ENCODE data around the gene TANGO2. TPM values are rescaled to one million over a fixed set of nuclear protein-coding genes. Genes with fewer than 3 reads are reported as not detected.

Gene TANGO2
- total RNA-seq, 1 donor from 2014 or later, result 84.5 TPM

DNA sequence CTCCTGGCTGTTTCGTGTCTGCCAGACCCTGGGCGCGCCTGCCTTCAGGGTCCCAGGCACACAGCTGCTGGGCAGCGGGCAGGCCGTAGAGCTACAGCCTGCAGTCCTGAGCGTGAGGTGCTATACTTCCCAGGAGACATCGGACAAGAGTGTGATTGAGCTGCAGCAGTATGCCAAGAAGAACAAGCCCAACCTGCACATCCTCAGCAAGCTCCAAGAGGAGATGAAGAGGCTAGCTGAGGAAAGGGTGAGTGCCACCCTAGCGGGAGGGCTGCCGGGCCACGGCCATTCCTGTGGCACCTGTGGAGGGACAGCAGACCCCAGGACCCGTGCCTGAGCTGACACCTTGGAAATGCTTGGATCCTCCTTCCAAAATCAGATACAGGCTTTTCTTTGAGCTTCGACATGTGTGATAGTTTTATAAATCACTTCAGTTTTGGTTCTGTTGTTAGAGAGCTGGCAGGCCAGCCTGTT is 87.9 kb downstream of the TANGO2 start:
- no peak for DNase-seq (ENCODE audit: low spot score)
- intact Hi-C loops (cut with DNase I), result no loop called here

DNA sequence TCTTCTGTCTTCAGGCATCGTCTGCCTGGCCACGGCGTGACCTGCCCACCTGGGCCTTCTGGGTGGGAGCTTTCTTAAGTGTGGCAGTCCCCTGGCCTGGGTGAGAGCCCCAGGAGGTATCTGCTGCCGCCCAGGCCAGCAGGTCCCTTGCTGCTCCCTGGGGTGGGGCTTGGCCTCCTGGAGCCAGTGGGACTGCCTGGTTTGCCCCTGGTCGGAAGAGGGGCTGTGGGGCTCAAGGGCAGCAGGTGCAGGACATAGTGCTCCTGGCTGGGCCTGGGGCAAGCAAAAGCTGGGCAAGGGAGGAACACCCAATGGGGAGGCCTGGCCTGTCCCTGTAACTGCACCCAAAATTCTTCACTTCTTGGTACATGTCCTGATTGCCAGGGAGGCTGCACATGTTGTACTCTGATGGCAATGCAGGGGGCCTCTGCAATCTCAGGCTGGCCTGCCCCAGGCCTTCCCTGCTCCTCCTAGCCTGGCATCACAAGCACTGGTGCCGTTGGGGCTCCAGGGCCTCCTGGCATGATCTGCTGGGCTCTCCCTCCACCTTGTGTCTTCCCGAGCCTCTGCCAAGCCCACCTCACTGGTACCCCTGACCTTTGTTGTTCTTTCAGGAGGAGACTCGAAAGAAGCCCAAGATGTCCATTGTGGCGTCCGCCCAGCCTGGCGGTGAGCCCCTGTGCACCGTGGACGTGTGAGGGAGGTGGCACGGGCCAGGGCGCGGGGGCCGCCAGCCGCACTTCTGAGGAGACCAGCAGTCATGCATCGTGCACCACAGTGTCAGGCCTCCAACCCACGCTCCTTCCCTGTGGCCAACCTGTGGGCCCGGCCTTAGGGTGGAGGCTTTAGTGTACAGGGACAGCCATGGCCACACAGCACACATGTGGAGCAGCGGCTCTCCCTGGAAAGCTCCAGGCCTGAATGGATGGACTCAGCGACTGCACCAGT is 88.8 kb downstream of the TANGO2 start:
- intact Hi-C loops (cut with DNase I), result loop anchor here (10.0 kb wide), 1 partner anchor 255 kb away; the partner anchor contains the start of genes GNB1L and RTL10
- no peak for DNase-seq (ENCODE audit: low spot score)

DNA sequence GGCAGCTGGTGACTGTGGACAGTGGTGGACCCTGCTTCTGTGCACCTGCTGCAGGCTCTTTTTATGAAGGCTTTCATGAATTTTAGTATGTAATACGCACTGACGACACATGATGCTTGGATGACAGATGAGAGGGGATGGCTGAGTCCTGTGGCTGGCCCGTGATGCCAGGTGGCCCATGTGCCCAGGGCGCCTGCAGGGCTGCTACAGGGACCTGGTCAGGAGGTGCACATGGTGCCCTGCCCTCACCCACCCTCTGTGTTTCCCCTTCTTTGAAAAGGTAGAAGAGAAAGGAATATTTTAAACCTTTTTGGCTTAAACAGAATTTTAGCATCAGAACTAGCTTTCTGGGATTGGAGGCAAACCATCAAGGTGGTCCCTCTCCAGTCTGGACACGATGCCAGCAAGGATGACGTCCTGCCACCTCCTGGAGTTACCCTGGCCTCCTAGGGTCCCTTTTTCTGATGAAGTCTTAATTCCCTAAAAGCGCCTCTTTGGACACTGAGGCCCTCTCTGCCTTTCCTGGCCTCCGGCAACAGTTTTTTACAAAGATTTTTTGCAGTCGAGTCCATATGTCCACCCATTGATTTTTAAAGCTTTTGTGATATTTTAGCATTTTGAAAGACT is 89.6 kb downstream of the TANGO2 start:
- intact Hi-C loops (cut with DNase I), result loop anchor here (10.0 kb wide), 1 partner anchor 256 kb away; the partner anchor contains the start of genes GNB1L and RTL10
- DNase-seq (ENCODE audit: low spot score), result no peak

DNA sequence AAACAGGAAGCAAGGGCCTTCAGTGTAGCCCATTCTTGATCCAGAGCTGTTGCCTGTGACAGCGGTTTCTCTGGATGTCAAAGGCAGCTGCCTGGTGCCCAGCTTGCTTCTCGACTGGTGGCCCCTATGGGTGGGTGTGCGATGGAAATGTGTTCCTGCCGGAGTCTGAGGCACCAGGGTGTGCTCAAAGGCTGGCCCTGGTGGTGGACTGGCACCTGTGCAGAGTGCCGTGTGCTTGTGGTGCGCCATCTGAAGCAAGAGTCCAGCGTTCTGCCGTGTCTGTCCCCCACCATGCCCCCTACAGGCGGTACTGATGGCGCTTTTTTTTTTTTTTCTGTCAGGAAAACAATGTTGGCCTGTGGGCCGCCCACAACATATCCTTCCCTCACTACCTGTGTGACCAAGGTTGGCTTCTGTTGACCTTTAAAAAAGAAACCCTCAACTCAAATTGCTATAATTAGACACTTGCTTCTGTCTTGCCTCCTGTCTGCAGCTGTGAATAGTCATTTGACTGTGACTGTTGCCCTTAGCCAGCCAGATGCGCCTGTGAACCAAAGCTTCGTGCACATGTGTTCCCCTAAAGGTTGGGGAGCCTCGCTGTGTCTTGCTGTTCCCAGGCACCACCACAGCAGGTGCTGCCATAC is 90.3 kb downstream of the TANGO2 start:
- intact Hi-C loops (cut with DNase I), result loop anchor here (10.0 kb wide), 1 partner anchor 256 kb away; the partner anchor contains the start of genes GNB1L and RTL10
- DNase-seq (ENCODE audit: low spot score), result no peak

DNA sequence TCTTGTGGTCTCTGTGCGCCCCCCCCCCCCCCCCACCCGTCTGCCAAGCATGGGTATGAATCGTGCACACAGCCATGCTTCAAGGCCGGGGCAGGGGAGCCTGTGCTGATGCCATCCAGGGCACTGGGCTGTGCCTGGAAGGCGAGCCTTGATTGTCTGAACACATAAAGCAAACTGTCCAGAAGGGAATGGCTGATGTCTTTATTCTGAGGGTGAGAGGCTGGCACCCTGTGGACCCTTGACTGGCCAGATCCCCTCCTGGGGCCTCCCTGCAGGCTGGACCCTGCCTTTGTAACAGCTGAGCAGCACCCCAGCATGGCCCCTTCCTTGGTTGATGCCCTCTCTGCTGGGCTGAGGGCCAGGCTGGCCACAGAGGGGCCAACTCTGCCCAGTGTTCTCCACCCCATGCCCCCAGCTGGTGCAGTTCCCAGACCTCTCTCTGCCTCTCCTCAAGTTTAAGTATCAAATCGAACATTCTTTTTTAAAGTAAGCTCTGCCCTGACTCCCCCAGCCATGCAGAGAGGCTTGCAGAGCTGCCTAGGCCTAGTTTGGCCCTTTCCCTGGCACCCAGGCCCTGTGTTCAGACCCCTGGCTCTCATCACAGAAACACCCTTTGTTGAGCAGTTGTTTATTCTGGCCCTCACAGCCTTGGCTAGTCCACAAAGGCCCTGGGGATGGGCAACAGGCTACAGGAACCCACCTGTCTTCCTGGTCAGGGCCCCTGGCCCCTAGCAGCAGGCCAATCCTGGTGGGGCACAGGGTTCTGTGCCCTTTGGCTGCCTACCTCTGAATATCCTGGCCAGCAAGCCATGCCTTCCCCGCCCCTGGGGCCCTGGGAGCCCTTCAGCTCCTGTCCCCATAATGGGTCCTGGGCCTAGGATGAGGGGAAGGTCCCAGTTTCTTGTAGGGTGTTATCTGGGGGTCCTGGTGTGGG is 91.0 kb downstream of the TANGO2 start:
- DNase-seq (ENCODE audit: low spot score), result no peak
- intact Hi-C loops (cut with DNase I), result loop anchor here (10.0 kb wide), 1 partner anchor 257 kb away; the partner anchor contains the start of genes GNB1L and RTL10

DNA sequence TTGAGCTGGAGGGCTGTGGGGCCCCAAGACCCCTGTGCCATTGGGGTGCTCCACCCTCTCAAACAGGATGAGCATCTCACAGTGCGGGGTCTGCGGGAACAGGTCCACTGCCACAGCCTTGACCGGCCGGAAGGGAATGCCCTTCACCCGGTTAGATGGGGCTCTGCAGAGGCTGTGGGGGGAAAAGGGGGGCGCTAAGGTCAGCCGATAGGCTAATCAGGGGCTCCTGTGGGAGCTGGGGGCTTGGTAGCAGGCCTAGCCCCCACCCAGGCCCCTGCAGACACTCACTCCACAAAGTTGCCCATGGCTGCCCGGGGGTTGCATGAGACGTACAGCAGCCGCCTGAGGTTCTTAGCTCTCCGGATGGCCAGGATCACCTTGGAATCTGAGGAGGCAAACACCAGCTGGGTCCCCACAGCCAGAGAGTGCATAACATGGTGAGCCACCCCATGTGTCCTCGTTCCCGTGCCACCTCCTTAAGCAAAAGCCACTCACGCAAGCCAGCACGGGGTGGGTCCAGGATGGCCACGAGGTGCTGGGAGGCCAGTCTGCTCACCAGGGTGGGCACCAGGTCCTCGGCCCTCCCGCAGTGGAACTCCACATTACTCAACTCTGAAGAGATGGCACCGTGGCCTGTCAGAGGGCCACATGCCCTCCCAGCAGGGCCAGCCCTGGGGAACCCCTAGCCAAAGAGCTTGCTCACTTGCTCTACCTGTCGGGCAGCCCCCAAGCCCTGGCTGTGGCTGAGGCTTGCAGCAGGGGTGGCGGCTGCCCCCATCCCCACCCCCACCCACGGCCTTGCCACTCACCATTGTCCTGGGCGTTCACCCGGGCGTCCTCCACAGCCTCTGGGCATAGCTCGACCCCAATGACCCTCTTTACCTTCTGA is 92.0 kb downstream of the TANGO2 start:
- no peak for DNase-seq (ENCODE audit: low spot score)
- intact Hi-C loops (cut with DNase I), result loop anchor here (10.0 kb wide), 1 partner anchor 258 kb away; the partner anchor contains the start of genes GNB1L and RTL10

DNA sequence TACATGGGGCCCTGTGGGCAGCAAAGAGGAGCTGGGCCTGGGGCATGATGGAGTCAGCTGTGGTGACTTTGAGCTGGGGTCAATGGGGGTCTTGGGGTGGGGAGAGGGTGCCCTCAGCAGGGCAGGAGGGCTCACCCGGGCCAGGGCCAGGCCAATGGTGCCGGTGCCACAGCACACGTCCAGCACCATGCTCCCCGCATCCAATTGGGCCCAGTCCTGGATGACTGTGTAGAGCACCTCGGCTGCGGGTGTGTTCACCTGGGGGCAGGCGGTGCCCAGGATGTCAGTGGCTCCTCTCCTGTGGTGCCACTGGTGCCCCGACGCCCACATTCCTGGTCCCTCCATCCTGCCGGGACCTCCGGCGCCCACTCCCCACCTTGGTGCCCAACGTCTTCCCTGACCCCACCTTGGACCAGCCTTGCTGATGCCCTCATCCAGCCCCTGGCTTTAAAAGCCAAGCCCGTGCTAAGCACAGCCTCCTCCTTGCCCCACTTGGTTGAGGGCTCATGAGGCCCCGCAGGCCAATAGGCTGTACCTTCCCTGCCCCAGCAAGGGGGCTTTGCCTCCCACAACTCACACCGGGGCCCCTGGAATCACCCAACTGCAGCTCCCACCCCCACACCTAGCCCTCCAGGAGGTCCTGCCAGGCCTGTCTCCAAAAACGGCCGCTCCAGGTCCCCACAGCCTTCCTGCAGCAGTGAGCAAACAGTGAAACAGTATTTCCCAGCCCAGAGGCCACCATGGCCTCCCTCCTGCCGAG is 92.8 kb downstream of the TANGO2 start:
- no peak for DNase-seq (ENCODE audit: low spot score)
- intact Hi-C loops (cut with DNase I), result loop anchor here (10.0 kb wide), 1 partner anchor 259 kb away; the partner anchor contains the start of genes GNB1L and RTL10

DNA sequence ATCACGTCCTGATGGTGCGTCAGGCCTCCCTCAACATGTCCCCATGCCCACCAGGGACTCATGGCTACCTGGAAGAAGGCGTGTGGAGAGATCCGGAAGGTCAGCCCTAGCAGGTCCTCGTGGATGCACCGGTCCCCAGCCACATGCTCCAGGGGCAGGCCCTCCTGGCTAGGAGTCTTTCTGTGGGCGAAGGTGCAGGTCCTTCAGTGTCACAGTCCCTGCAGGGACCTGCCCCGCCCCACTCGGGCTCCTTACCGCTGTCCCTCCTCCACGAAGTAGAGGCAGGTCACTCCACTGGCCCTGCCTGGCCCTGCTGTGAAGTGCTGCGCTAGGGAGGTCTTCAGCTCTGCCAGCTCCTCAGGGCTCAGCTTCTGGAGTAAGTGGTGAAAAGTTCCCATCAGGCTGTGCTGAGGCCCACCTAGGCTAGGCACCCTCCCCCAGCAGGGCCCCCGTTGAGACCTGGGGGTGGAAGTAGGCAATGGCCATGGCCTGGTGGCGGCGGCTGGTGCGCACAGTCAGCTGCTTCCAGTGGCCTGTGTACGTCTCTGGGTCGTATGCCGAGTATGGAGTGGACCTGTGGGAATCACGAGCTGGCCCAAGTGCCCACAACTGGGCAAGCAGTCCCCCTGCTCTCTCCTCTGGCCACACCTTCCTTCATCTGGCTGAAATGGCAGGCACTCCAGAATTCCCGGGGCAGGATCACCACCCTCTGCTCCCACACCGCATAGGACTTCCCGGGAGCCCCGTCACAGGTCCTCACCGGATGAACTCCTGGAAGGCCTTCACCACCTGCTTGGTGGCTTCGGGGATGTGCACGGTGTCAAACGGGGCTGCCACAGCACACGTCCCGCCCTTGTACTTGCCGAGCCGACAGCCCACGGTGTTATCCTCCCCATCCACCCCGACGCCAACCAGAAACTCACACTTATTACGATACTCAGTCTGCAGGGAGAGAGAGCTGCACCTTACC is 93.9 kb downstream of the TANGO2 start:
- intact Hi-C loops (cut with DNase I), result loop anchor here (5.0 to 10.0 kb wide), 2 partner anchors 92 to 260 kb away; partner anchors contain the start of genes GNB1L, RTL10 and TANGO2
- no peak for DNase-seq (ENCODE audit: low spot score)

DNA sequence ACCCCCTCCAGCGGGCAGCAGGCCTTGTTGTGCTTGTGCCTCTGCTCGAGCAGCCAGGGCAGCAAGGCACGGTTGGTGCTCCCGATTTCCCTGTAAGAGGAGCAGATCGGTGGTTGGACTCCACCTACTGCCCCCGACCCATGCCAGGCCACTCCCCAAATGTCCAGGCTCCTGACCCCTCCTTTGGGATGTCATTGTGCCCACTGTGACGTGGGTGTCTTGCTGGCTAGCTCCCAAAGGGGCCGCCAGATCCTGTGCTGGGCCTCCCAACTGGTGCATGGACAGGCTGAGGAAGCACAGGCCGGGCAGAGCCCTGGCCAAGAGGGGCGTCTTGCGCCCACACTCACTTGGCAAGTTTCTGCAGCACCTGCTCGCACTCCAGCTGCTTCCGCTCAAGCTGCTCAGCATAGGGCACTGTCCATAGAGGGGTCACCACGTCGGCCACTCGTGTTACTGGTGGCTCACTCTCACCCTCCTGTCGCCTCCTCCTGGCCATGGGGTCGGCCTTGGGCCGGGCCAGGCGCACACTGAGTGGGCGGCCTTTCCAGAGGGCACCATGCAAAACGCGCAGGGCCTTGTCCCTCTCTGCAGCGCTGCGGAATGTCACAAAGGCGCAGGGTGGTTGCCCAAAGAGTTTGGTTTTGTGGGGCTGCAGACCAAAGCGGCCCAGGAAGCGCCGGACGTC is 94.9 kb downstream of the TANGO2 start, which contains the start of gene RANBP1:
TSS of gene RANBP1 (plus strand) at position 414 of the 685 bp plus-strand sequence. CDS start at position 495, 81 bp downstream.
- intact Hi-C loops (cut with DNase I), result loop anchor here (5.0 to 10.0 kb wide), 2 partner anchors 94 to 261 kb away; partner anchors contain the start of genes GNB1L, RTL10 and TANGO2
- DNase-seq (ENCODE audit: low spot score), result no peak

DNA sequence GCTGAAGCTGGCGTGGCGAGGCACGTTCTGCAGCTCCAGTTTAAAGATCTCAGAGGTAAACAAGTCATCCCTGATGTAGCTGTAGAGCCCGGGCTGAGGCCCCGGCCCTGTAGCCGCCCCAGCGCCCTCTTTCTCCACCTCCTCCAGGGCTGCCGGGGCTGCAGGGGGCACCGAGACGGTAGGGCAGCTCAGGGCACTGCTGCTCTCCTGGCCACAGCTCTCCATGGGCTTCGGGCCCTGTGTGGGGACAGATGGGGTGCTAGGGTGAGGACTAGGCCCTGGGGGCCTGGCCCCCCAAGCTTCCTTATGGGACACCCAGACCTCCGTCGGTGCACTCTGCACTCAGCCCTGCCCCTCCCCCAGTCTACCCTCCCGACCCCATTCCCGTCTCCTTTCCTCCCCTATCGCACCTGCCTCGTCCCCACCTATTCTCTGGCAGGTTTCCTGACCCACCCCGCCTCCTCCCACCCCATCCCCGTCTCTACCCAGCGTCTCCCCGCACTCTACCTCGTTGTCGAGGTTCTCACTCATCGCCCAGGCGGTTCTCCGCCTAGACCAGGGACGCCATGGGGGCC is 95.6 kb downstream of the TANGO2 start:
- intact Hi-C loops (cut with DNase I), result loop anchor here (5.0 to 10.0 kb wide), 2 partner anchors 94 to 262 kb away; partner anchors contain the start of genes GNB1L, RTL10 and TANGO2
- DNase-seq (ENCODE audit: low spot score), result no peak

Small RNA genes lying within 50 kb of the gene (microRNA-seq; reads per million reads assigned to microRNA genes)
- gene MIR185 (1,078 reads per million, percentile 84 among the genes with 10 or more reads in this experiment), gene MIR6816 (not detected)

Other genes starting within 250 kb of the TANGO2 start
- 2.0 TPM for gene GNB1L, start 166.2 kb upstream of the TANGO2 start, total RNA-seq
- gene RTL10, start 166.2 kb upstream of the TANGO2 start, total RNA-seq, result 6.3 TPM
- gene COMT, start 79.3 kb upstream of the TANGO2 start, total RNA-seq, result 97.1 TPM
- 33.3 TPM for gene TXNRD2, start 79.3 kb upstream of the TANGO2 start, total RNA-seq
- 46.8 TPM for gene ARVCF, start 4.3 kb upstream of the TANGO2 start, total RNA-seq
- gene DGCR8, start 59.1 kb downstream of the TANGO2 start, total RNA-seq, result 19.1 TPM
- gene RANBP1, start 95.0 kb downstream of the TANGO2 start, total RNA-seq, result 45.9 TPM
- 24.0 TPM for gene TRMT2A, start 96.1 kb downstream of the TANGO2 start, total RNA-seq
- gene ZDHHC8, start 110.7 kb downstream of the TANGO2 start, total RNA-seq, result 43.4 TPM
- 0.67 TPM for gene CCDC188, start 129.9 kb downstream of the TANGO2 start, total RNA-seq
- gene RTN4R, start 247.2 kb downstream of the TANGO2 start, total RNA-seq, result 1.0 TPM

Measured in cardiac septum (tissue), 1 donor.